GM12878 (cell line): ENCODE data around the gene CIAPIN1.

ENCODE experiments used
- ASH2L ChIP-seq: fragments of 300-600, 200-600 bp; sonication (generic); IDR thresholded peaks from 2 replicates; pipeline ENCODE4 v1.6.1; 2017; ENCODE audit warnings: low read depth, mild to moderate bottlenecking, borderline replicate concordance
- CREB1 ChIP-seq: IDR thresholded peaks from 2 replicates; pipeline ENCODE4 v1.6.1; 2012; ENCODE audit warnings: low read depth, mild to moderate bottlenecking, inconsistent platforms
- EZH2 ChIP-seq: IDR thresholded peaks from 2 replicates; pipeline ENCODE4 v1.6.1; 2012; ENCODE audit warnings: low read depth, mild to moderate bottlenecking, control low read depth, inconsistent platforms, low read length, borderline replicate concordance; ENCODE audit not compliant: control insufficient read depth

DNA sequence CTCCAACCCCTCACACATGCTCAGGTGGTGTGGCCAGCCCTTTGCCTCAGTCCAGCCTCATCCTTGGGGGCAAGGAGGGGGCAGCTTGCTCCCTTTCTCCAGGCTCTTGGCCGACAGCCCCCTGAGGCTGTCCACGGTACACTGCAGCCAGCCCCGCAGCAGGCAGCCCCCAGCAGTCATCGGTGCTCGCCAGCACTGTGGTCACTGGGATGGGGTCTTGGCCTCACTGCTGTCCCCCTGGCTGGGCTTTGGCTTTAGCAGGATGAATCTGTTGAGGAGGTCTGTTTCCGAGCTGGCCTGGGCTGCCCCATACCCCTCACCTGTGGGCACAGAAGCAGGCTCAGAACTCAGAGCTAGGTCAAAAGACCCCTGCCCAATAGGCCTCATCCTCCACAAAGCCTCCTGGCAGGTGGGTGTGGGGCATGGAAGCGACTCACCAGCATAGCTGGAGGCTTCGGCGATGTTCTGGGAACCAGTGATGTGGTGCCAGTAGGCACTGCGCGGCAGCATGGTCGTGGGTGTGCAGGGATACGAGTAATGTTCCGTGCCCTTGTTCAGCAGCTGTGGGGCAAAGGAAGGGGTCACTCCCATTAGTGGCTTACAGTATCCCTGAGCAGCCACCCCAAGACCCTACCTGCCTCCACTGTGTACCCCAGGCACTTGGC, 26.1 kb upstream of the CIAPIN1 start:
- TF ChIP-seq EZH2 (no peak), ASH2L (no peak), CREB1 (no peak)
